Stimulated activated CD8-positive, alpha-beta memory T cell treated with anti-CD3 and anti-CD28 coated beads, Interleukin-7, amount 100 ng/mL, for 1 hour (primary cell): Measurements from ENCODE around the gene MYO16.

ENCODE experiments used
- DNase-seq, 2 donors: peaks; one replicate each; pipeline ENCODE4 v3.0.0-alpha.2; 2020; ENCODE audit warnings: low read depth in 2 of 2

Gene MYO16

GRCh38 chr13:109126178-109126577 lies 496.8 kb downstream of the MYO16 start:
- DNase-seq: no peak

- DNase-seq: no peak
Observed at GRCh38 chr13:109126891-109127641, 497.7 kb downstream of the MYO16 start.

- DNase-seq: no peak
Observed at GRCh38 chr13:109128121-109128520, 498.7 kb downstream of the MYO16 start.

- no peak for DNase-seq
Observed at GRCh38 chr13:109130093-109130835, 500.9 kb downstream of the MYO16 start.

DNA sequence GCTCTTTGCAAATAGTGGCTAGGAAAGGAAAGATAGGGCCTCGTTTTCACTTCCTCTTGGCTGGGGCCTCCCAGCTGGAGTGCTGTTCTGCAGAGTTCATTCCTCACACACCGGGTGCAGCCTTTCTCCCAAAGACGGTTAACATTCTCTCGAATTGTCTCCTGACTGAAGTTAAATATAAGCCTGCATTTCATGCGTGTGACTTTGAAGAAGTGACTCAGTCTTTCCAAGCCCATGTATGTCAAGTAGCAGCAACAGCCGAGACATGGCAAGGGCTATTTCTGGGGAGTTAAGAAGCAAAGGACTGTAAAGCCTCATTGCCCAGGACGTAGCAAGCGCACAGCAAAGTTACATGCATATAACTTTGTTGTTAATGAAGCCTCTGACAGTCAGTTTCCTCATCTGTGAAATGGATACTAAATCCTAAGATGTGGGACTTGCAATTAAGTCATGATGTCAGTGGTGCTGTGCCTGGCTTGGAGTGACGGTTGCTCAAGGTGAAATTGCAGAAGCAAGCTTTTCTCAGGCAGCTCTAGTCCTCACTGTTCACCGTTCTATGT lies 502.4 kb downstream of the MYO16 start:
- no peak for DNase-seq

DNA sequence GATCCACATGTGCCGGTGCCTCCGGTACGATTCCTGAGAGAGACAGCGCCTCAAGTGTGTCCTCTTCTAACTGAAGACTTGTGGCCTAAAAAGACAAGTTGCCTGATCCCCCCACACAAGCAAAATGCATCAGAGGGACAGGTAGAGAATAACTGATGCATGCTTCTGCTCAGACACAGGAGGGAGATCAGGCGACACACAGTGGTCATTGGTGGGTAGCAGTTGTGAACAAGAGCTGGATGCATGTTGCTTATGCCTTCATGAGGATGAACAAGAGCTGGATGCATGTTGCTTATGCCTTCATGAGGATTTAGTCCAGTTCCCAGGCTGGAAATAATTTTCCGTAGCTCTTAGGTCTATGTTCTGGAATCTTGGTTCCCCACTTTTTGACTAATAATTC lies 505.6 kb downstream of the MYO16 start:
- no peak for DNase-seq

- no peak for DNase-seq
Observed at GRCh38 chr13:109136873-109137272, 507.5 kb downstream of the MYO16 start.

GRCh38 chr13:109139346-109139745 lies 509.9 kb downstream of the MYO16 start:
- no peak for DNase-seq

GRCh38 chr13:109140054-109140453 lies 510.6 kb downstream of the MYO16 start:
- no peak for DNase-seq

GRCh38 chr13:109140479-109141349 lies 511.3 kb downstream of the MYO16 start:
- no peak for DNase-seq

DNA sequence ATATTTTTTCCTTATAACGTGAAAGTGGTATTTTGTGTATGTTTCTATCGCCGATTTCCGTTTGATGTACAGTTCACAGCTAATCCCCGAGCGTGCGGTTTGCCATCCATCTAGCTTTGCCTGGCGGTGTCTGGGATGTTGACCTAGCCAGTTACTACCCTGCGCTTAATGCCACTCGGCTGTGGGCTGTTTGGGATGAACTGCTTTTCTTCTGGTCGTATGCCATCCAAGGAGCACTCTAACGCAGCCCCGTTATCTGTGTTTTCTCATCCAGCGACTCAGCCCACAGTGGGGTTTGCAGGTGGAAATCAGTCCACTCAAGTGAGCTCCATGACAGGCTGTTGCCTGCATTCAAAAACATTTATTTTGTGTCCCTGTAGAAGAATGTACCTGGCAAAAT lies 512.3 kb downstream of the MYO16 start:
- DNase-seq: no peak

DNA sequence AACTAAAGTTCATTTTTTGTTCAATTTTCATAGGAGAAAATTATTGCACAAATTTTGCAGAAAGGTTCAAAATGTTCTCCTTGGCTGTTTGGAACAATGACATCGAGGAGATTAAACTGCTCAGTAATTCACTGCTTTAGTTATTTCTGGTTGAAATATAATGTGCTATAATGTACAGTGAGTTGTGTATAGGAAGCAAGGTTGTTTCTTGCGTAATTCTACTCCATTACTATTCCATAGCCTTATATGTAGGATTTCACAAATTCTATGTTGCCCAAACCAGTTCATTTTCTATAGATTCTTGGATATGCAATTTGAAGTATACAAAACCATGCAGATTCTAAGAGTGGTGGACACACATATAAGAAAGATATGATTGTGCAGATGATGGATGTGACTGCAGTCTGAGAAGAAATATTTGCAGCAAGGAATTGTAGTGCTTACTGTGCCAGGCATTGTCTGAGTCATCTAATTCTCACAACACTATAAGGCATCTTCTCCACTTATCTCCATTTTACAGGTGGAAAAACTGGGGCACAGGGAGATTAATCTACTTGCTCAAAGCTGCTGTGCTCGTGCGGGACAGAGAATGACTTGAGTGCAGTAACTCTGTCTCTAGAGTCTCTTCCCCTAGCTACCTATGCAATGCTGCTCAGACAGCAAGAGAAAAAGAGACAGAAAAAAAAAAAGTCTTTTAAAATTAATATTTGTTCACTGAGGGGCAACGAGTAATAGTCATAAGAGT lies 515.5 kb downstream of the MYO16 start:
- DNase-seq: no peak

- DNase-seq: no peak
Observed at GRCh38 chr13:109145631-109146030, 516.2 kb downstream of the MYO16 start.

- DNase-seq: no peak
Observed at GRCh38 chr13:109146393-109146792, 517.0 kb downstream of the MYO16 start.

DNA sequence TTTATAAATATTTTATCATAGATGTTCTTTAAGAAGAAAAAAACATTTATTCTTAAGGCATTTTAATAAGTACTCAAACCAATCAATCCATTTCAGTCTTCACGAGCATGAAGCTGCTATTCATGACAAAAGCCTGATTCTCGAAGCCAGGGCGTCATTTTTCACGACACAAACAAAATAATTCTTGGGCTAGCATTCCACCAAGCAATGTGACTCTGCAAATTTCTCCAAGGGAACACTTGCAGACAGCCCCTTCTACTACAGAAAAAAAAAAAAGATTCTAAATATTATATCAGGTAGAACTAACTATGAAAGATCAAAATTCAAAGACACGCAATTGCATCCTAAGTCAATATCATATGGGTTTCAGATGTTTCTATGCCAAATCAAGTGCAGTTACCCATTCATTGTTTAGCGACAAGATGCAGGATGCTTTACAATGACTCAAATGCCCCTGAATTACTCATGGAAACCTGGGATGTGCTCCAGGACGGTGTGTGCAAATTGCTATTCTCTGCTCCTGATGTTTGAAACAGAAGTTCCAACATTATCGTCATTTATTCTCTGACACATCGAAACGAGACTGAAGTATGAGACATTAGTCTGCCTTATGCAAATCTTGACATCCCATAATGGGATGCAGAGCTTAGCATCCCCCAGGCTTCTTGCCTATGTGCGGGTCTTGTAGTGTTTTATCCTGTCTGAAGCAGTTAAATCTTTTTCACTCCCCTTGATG lies 517.7 kb downstream of the MYO16 start:
- DNase-seq: no peak

DNA sequence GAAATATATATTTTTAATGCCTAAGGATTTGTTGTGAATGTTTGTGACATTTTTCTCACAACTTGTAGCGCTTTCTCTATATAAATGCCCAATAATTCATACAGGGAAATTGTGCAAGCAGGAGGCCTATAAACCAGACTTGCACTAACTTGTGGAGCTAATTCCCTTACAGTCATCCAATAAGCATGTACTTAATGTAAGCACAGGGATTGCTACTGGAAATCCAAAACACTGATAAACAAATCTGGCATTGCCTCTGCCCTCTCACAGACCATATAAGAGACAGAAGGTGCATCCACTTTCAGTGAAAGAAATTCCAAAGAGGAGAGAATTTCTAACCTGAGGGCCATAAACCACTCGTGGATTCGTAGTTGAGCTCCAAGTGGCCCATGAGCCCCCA lies 518.8 kb downstream of the MYO16 start:
- DNase-seq: no peak

GRCh38 chr13:109150696-109151095 lies 521.3 kb downstream of the MYO16 start:
- DNase-seq: no peak

DNA sequence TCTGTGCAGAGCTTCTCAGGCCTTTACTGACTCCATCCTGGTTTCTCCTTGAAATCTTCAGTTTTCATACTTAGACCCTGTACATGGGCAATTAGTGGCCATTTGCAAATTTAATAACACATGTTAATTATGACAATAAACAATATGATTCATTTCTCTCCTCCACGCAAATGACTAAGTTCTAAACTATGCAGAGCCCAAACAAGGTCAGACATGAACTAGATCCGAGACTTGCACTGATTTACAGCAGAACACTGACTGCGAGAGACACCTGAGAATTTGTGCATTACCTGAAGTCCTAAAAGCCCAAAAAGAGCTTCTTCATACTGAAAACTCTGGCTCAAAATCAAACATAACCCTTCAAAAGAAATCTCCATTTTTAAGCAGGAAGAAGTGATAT lies 521.8 kb downstream of the MYO16 start:
- no peak for DNase-seq

- no peak for DNase-seq
Observed at GRCh38 chr13:109151696-109152095, 522.3 kb downstream of the MYO16 start.

- DNase-seq: no peak
Observed at GRCh38 chr13:109152311-109152820, 523.0 kb downstream of the MYO16 start.
